ENCODE results near the gene MTRF1.

MTRF1 gene

DNA sequence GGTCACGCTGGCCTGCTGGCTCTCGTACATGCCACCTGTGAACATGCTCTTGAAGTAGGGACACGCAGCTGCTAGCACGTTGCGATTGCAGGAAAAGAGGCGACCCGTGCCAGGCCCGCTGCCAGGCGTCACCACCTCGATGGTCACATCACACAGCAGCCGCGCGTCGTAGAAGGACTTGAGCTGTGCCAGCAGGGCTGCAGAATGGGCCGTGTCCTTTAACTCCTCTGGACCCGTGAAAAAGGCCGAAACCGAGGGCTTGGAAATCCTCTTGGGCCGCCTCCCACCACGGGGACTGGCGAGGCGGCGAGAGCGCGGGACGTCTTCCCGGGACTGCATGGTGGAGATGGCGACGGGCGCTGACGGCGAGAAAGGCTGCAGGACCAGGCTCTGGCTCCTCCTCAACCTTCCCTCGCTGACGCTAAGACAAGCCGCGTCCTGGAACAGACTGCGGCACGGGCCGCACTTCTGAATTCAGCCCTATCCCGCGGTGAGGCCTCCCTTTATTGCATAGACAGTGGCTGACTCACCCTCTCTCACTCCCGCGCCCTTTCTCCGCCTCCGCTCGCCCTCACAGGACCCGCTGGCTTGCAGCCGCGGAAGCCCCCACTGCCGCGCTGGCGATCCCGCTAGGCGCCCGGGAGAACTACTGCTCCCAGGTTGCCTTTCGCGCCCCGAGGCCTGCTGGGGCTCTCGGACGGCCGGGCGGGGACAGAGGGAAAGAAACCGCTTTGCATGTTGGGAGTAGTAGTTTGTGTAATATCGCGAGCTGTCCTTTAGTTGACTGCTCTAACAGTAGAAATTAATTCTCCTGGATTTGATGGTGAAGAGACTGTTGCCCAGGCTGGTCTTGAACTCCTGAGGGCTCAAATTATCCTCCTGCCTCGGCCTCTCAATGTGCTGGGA lies 69.2 kb downstream of the MTRF1 start, which contains the start of gene KBTBD7:
TSS of gene KBTBD7 (minus strand) at position 651 of the 906 bp plus-strand sequence. CDS start at position 339, 312 bp downstream.
- ATAC-seq (ENCODE audit: insufficient read depth, low read depth) (peak; percentile 97), DNase-seq (peak; percentile 95)
- no peak for TF ChIP-seq EZH2 (IDR thresholded peaks at IDR 0.05; ENCODE audit: borderline replicate concordance, low read depth, low read length, severe bottlenecking)
- TF ChIP-seq, protein P1, sequence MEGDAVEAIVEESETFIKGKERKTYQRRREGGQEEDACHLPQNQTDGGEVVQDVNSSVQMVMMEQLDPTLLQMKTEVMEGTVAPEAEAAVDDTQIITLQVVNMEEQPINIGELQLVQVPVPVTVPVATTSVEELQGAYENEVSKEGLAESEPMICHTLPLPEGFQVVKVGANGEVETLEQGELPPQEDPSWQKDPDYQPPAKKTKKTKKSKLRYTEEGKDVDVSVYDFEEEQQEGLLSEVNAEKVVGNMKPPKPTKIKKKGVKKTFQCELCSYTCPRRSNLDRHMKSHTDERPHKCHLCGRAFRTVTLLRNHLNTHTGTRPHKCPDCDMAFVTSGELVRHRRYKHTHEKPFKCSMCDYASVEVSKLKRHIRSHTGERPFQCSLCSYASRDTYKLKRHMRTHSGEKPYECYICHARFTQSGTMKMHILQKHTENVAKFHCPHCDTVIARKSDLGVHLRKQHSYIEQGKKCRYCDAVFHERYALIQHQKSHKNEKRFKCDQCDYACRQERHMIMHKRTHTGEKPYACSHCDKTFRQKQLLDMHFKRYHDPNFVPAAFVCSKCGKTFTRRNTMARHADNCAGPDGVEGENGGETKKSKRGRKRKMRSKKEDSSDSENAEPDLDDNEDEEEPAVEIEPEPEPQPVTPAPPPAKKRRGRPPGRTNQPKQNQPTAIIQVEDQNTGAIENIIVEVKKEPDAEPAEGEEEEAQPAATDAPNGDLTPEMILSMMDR (IDR thresholded peaks at IDR 0.05; ENCODE audit: borderline replicate concordance, extremely low read depth, low read length, poor library complexity, severe bottlenecking), result no peak
- H3K4me2 ChIP-seq (ENCODE audit: insufficient read depth, low read length), result peak within 1 kb of the TSS; percentile 84
- peak within 1 kb of the TSS; percentile 89 for H3K27ac ChIP-seq (ENCODE audit: low read length)
- peaks cover 46% of the 10 kb centered on the region for H3K4me1 ChIP-seq (ENCODE audit: insufficient read depth, low read length)
- H3K9ac ChIP-seq (ENCODE audit: low read depth, low read length), result peak within 1 kb of the TSS; percentile 77
- no peaks in the 10 kb centered on the region for H3K27me3 ChIP-seq (ENCODE audit: insufficient read depth, low read length, poor library complexity)
- peak within 1 kb of the TSS; percentile 38 to 84 for H3K4me3 ChIP-seq (ENCODE audit: low read depth in 1 of 2, low read length in 2 of 2)
- H4K20me1 ChIP-seq (ENCODE audit: insufficient read depth, low read length), result no peaks in the 10 kb centered on the region
- H3K79me2 ChIP-seq (ENCODE audit: insufficient read depth, low read length), result peaks cover 33% of the 10 kb centered on the region
- peaks cover 18% of the 10 kb centered on the region for H3K36me3 ChIP-seq (ENCODE audit: insufficient read depth, low read length)
- peak within 1 kb of the TSS; percentile 96 for H2AFZ ChIP-seq (ENCODE audit: low read depth, low read length)
- H3K9me3 ChIP-seq (ENCODE audit: insufficient read depth, low read length, severe bottlenecking), result no peaks in the 10 kb centered on the region

DNA sequence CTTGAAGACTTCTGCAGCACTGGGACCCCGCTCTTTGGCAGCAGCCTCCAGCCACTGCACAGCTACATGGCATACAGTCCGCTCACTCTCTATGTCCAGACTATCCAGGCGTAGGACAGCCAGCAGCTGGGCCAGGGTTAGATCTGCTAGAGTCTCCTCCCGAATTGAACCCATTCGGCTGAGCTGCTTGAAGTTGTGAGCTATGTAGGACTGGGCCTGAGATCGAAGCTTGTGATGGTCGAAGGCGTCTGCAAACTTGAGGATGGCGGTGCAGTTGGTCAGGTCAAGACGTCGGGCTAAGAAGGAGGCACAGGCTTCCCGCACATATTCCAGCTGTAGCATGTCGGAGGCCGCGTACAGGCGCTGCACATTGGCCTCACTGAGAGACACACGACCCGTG lies 69.9 kb downstream of the MTRF1 start:
- H3K27me3 ChIP-seq (ENCODE audit: insufficient read depth, low read length, poor library complexity), result no peaks in the 10 kb centered on the region
- DNase-seq (no peak), ATAC-seq (ENCODE audit: insufficient read depth, low read depth) (no peak)
- peak overlapping the region in 1 of 2 experiments; percentile 84; a peak in 2 of 4 replicates for H3K4me3 ChIP-seq (ENCODE audit: low read depth in 1 of 2, low read length in 2 of 2)
- H3K4me1 ChIP-seq (ENCODE audit: insufficient read depth, low read length), result peaks cover 46% of the 10 kb centered on the region
- peaks cover 18% of the 10 kb centered on the region for H3K36me3 ChIP-seq (ENCODE audit: insufficient read depth, low read length)
- peak overlapping the region; percentile 84 for H3K4me2 ChIP-seq (ENCODE audit: insufficient read depth, low read length)
- TF ChIP-seq, protein P1 (IDR thresholded peaks at IDR 0.05; ENCODE audit: borderline replicate concordance, extremely low read depth, low read length, poor library complexity, severe bottlenecking), result no peak
- TF ChIP-seq EZH2 (IDR thresholded peaks at IDR 0.05; ENCODE audit: borderline replicate concordance, low read depth, low read length, severe bottlenecking), result no peak
- peak overlapping the region; percentile 96; the same call in 1 of the 2 replicates for H2AFZ ChIP-seq (ENCODE audit: low read depth, low read length)
- peak overlapping the region; percentile 89 for H3K27ac ChIP-seq (ENCODE audit: low read length)
- H3K9me3 ChIP-seq (ENCODE audit: insufficient read depth, low read length, severe bottlenecking), result no peaks in the 10 kb centered on the region
- H3K9ac ChIP-seq (ENCODE audit: low read depth, low read length), result peak overlapping the region; percentile 77
- peaks cover 33% of the 10 kb centered on the region for H3K79me2 ChIP-seq (ENCODE audit: insufficient read depth, low read length)
- no peaks in the 10 kb centered on the region for H4K20me1 ChIP-seq (ENCODE audit: insufficient read depth, low read length)

DNA sequence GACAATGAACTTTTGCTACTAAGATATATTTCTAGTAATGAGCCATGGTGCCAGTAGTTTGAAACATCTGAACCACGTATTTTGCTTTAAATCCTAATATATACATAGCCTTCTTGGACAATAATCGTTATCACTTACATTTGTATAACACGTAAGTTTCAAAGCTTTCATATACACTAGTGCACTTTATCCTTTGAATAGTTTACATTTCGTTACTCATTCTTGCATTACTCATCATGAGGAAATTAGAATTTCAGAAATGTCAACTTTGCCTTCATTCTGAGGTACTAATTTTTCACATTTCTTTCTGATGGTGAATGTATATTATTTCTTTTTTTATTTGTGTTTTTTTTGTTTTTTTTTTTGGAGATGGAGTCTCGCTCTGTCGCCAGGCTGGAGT lies 74.8 kb downstream of the MTRF1 start:
- H3K4me2 ChIP-seq (ENCODE audit: insufficient read depth, low read length), result no peak overlapping the region
- ATAC-seq (ENCODE audit: insufficient read depth, low read depth), result no peak

More for the DNA sequence above, 74.8 kb downstream of the MTRF1 start:
- TF ChIP-seq, protein P1 (IDR thresholded peaks at IDR 0.05; ENCODE audit: borderline replicate concordance, extremely low read depth, low read length, poor library complexity, severe bottlenecking), result no peak
- no peak for TF ChIP-seq EZH2 (IDR thresholded peaks at IDR 0.05; ENCODE audit: borderline replicate concordance, low read depth, low read length, severe bottlenecking)
- H3K27ac ChIP-seq (ENCODE audit: low read length), result no peak overlapping the region
- H3K27me3 ChIP-seq (ENCODE audit: insufficient read depth, low read length, poor library complexity), result no peaks in the 10 kb centered on the region
- H3K9ac ChIP-seq (ENCODE audit: low read depth, low read length), result no peak overlapping the region
- H3K36me3 ChIP-seq (ENCODE audit: insufficient read depth, low read length), result peaks cover 18% of the 10 kb centered on the region
- peaks cover 31% of the 10 kb centered on the region for H3K4me1 ChIP-seq (ENCODE audit: insufficient read depth, low read length)
- no peaks in the 10 kb centered on the region for H4K20me1 ChIP-seq (ENCODE audit: insufficient read depth, low read length)
- no peaks in the 10 kb centered on the region for H3K9me3 ChIP-seq (ENCODE audit: insufficient read depth, low read length, severe bottlenecking)
- H3K79me2 ChIP-seq (ENCODE audit: insufficient read depth, low read length), result peaks cover 27% of the 10 kb centered on the region
- DNase-seq, result no peak
- H2AFZ ChIP-seq (ENCODE audit: low read depth, low read length), result no peak overlapping the region
- H3K4me3 ChIP-seq (ENCODE audit: low read depth in 1 of 2, low read length in 2 of 2), result no peak overlapping the region
